NT2/D1 (cell line): ENCODE measurements around the gene CDKN2A.

Experiments
- SUZ12 ChIP-seq: IDR thresholded peaks from 2 replicates; pipeline ENCODE4 v1.6.1; 2011; ENCODE audit not compliant: insufficient read length, insufficient read depth; ENCODE audit errors: extremely low read depth
- YY1 ChIP-seq: IDR thresholded peaks from 2 replicates; pipeline ENCODE4 v1.6.1; 2011; ENCODE audit not compliant: insufficient read length, insufficient read depth
- ZNF274 ChIP-seq: IDR thresholded peaks from 2 replicates; pipeline ENCODE4 v1.6.1; 2011; ENCODE audit warnings: mild to moderate bottlenecking, low read depth, low read length

GRCh38 chr9:22036866-22037626, 42.9 kb upstream of the CDKN2A start:
- TF ChIP-seq ZNF274 (no peak), SUZ12 (no peak), YY1 (no peak)
